ENCODE measurements around the gene PSD. TPM values are rescaled to one million over a fixed set of nuclear protein-coding genes. Genes with fewer than 3 reads are reported as not detected.

The PSD gene
- polyA plus RNA-seq, 1 donor from 2014 or later, result 68.8 TPM

GRCh38 chr10:102393411-102394078 is 25.0 kb downstream of the PSD start:
- Histone ChIP-seq H3K9ac (ENCODE audit: low read length) (no peak overlapping the region), H3K4me3 (ENCODE audit: low read length) (peak overlapping the region; percentile 73), H3K36me3 (ENCODE audit: insufficient read depth, low read length) (no peaks in the 10 kb centered on the region), H3F3A (ENCODE audit: insufficient read depth, low read length, poor library complexity, severe bottlenecking) (no peaks in the 10 kb centered on the region), H3K9me3 (ENCODE audit: low read length) (no peaks in the 10 kb centered on the region), H3K9me2 (ENCODE audit: insufficient read depth, low read length) (no peaks in the 10 kb centered on the region), H2AFZ (ENCODE audit: low read depth, low read length) (no peak overlapping the region), H3K79me2 (replicated peaks; ENCODE audit: insufficient read depth, low read length) (no peaks in the 10 kb centered on the region), H3K4me2 (ENCODE audit: low read length) (peak overlapping the region; percentile 70), H3K27me3 (ENCODE audit: insufficient read depth, low read depth, low read length) (peaks cover 32% of the 10 kb centered on the region), H3K27ac (ENCODE audit: low read length) (no peak overlapping the region), H4K20me1 (ENCODE audit: insufficient read depth) (no peaks in the 10 kb centered on the region)
- TF ChIP-seq RAD21 (conservative IDR thresholded peaks at IDR 0.05), result no peak
- TF ChIP-seq CTCF (IDR thresholded peaks at IDR 0.05; ENCODE audit: poor library complexity, severe bottlenecking), result peak; percentile 94

GRCh38 chr10:102392306-102392705 is 26.3 kb downstream of the PSD start:
- H3K9me2 ChIP-seq (ENCODE audit: insufficient read depth, low read length), result no peaks in the 10 kb centered on the region
- no peaks in the 10 kb centered on the region for H3K36me3 ChIP-seq (ENCODE audit: insufficient read depth, low read length)
- H3F3A ChIP-seq (ENCODE audit: insufficient read depth, low read length, poor library complexity, severe bottlenecking), result no peaks in the 10 kb centered on the region
- H2AFZ ChIP-seq (ENCODE audit: low read depth, low read length), result no peak overlapping the region
- peaks cover 32% of the 10 kb centered on the region for H3K27me3 ChIP-seq (ENCODE audit: insufficient read depth, low read depth, low read length)
- no peak overlapping the region for H3K9ac ChIP-seq (ENCODE audit: low read length)
- no peak overlapping the region for H3K4me2 ChIP-seq (ENCODE audit: low read length)
- H3K9me3 ChIP-seq (ENCODE audit: low read length), result no peaks in the 10 kb centered on the region
- no peak overlapping the region for H3K4me3 ChIP-seq (ENCODE audit: low read length)
- H4K20me1 ChIP-seq (ENCODE audit: insufficient read depth), result no peaks in the 10 kb centered on the region
- no peak overlapping the region for H3K27ac ChIP-seq (ENCODE audit: low read length)
- H3K79me2 ChIP-seq (replicated peaks; ENCODE audit: insufficient read depth, low read length), result no peaks in the 10 kb centered on the region
- no peak for TF ChIP-seq SMC3 (conservative IDR thresholded peaks at IDR 0.05; ENCODE audit: poor library complexity)
- TF ChIP-seq, protein P1, sequence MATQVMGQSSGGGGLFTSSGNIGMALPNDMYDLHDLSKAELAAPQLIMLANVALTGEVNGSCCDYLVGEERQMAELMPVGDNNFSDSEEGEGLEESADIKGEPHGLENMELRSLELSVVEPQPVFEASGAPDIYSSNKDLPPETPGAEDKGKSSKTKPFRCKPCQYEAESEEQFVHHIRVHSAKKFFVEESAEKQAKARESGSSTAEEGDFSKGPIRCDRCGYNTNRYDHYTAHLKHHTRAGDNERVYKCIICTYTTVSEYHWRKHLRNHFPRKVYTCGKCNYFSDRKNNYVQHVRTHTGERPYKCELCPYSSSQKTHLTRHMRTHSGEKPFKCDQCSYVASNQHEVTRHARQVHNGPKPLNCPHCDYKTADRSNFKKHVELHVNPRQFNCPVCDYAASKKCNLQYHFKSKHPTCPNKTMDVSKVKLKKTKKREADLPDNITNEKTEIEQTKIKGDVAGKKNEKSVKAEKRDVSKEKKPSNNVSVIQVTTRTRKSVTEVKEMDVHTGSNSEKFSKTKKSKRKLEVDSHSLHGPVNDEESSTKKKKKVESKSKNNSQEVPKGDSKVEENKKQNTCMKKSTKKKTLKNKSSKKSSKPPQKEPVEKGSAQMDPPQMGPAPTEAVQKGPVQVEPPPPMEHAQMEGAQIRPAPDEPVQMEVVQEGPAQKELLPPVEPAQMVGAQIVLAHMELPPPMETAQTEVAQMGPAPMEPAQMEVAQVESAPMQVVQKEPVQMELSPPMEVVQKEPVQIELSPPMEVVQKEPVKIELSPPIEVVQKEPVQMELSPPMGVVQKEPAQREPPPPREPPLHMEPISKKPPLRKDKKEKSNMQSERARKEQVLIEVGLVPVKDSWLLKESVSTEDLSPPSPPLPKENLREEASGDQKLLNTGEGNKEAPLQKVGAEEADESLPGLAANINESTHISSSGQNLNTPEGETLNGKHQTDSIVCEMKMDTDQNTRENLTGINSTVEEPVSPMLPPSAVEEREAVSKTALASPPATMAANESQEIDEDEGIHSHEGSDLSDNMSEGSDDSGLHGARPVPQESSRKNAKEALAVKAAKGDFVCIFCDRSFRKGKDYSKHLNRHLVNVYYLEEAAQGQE (IDR thresholded peaks at IDR 0.05; ENCODE audit: borderline replicate concordance), result no peak
- TF ChIP-seq EP300 (conservative IDR thresholded peaks at IDR 0.05; ENCODE audit: poor library complexity, severe bottlenecking), result no peak
- TF ChIP-seq POLR2AphosphoS5 (IDR thresholded peaks at IDR 0.05), result no peak
- no peak for TF ChIP-seq EZH2 (IDR thresholded peaks at IDR 0.05; ENCODE audit: borderline replicate concordance, insufficient read depth, low read length, poor library complexity, severe bottlenecking)
- TF ChIP-seq TAF1 (IDR thresholded peaks at IDR 0.05; ENCODE audit: low read depth), result no peak
- TF ChIP-seq CTCF (IDR thresholded peaks at IDR 0.05; ENCODE audit: poor library complexity, severe bottlenecking), result no peak
- TF ChIP-seq MXI1 (conservative IDR thresholded peaks at IDR 0.05; ENCODE audit: poor library complexity, severe bottlenecking), result no peak
- TF ChIP-seq RAD21 (conservative IDR thresholded peaks at IDR 0.05), result no peak
